Stimulated activated CD8-positive, alpha-beta memory T cell treated with anti-CD3 and anti-CD28 coated beads, Interleukin-7, amount 100 ng/mL, for 4 hours (primary cell): ENCODE results near the gene ST3GAL3.
"Not testable (repeated sequence)": the region's sequence is repeated elsewhere in the genome, so short reads cannot be mapped to it uniquely, and the experiment has no call there.

Source experiments
- DNase-seq, 2 donors: peaks; one replicate each; pipeline ENCODE4 v3.0.0-alpha.2; 2020; ENCODE audit warnings: low read depth in 2 of 2

The ST3GAL3 gene

DNA sequence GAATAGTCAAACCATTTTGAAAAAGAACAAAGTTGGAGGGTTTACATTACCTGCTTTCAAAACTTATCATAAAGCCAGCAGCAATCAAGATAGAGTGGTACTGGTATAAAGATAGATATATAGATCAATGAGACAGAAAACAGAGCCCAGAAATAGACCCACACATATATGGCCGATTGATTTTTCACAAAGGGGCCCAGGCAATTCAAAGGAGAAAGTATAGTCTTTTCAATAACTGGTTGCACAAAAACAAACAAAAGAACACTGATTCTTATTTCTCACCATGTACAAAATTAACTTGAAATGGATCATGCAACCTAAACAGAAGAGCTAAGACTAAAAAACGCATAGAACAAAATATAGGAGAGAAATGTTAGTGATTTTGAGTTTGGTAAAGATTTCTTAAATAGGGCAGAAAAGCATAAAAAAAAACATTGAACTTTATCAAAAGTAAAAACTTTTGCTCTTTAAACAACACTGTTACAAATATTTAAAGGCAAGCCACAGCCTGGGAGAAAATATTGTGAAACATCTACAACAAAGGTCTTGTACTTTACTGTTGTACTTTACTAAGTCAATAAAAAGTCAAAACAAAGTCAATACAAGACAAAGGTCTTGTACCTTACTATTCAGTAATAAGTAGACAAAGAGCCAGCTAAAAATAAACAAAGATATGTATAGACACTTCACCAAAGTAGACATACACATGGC is 50.2 kb downstream of the ST3GAL3 start:
- no peak for DNase-seq

DNA sequence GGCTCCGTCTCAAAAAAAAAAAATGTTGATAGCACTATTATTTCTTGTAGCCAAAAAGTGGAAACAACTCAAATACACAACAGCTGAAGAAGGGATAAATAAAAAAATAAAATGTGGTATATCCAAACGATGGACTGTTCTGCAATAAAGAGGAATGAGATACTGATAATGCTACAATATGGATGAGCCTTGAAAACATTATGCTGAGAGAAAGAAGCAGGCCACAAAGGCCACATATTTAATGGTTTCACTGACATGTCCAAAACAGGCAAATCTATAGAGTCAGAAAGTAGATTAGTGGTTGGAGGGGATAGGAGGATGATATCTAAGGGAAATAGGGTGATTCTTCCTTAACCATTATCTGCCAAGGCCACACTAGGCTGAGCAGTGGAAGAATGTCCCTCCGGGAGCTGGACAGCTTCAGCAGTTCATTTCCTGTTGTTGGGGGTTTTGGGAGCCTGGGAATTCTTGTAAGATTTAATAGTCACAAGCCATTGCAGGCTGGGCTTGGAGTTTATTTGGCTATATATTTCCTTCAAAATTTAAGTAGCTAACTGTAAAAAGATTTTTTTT is 53.5 kb downstream of the ST3GAL3 start:
- no peak for DNase-seq

DNA sequence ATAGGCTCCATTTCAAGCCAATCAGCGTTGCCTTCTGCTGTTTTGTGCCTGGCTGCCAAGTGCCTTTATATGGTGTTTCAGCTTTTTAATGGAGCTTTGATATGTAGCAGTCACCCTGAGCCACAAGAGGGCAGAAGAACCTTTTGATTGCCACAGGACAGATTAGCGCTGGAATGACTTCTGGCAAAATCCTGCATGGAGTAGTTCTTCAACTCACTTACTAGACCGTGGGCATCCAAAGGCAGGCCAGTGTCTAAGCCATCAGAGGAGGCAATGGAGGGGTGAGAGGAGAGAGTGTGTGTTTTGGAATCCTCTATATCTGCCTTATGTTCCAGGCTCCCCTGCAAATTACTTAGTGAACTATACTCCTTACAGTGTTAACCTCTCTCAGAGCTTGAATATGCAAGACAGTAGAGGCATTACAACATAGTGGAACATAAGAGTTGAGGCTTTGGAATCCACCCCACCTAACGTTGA is 56.2 kb downstream of the ST3GAL3 start:
- peak; percentile 3 to 12 for DNase-seq

DNA sequence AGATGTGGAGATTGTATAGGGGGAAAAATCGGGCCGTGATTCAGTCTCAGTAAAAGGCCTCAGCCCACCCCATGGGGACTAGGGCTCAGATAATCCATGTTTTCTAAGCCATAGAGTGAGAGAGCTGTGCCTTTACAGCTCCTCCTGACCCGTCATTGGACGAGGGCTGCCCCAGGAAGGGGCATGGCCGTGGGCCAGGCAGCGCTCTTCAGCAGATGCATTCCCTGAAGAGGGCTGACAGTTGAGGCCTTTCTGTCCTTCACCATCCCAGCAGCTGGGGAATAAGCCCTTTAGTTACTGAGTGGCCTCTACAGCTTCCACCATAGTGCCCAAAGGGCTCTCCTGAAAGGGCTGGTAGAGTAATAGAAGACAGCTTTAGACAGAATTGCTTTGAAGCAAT is 57.2 kb downstream of the ST3GAL3 start:
- no peak for DNase-seq

DNA sequence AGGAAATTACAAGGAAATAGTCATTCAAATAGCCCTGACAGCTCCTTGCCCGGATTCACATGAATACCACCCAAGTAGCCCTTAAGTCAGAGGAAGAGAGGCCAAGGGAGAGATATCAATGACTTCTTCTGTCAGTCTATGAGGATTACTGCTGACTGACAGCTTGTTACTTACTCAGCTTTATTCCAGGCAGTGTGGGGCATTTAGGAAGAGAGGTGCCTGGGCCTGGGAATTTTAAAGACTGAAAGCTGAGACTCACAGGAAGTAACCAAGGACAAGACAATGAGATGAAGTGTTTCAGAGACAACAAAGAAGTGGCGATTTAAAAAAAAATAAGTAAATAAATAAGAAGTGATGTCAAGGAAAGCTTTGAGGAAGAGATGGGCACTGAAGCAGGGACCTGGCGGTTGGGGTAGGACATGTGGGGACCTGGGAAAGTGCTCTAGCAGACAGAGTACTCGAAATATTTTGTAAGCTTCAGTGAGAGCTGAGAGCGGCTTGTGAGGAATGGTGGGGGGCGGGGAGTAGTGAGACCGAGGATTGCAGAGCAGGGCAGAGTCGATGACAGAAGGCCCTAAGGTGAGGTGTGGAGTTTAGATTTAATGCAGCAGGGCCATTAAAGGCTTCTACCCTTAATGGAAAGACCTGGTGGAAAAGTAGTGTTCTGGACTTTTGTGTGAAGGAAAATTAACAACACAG is 58.9 kb downstream of the ST3GAL3 start:
- DNase-seq = no peak

DNA sequence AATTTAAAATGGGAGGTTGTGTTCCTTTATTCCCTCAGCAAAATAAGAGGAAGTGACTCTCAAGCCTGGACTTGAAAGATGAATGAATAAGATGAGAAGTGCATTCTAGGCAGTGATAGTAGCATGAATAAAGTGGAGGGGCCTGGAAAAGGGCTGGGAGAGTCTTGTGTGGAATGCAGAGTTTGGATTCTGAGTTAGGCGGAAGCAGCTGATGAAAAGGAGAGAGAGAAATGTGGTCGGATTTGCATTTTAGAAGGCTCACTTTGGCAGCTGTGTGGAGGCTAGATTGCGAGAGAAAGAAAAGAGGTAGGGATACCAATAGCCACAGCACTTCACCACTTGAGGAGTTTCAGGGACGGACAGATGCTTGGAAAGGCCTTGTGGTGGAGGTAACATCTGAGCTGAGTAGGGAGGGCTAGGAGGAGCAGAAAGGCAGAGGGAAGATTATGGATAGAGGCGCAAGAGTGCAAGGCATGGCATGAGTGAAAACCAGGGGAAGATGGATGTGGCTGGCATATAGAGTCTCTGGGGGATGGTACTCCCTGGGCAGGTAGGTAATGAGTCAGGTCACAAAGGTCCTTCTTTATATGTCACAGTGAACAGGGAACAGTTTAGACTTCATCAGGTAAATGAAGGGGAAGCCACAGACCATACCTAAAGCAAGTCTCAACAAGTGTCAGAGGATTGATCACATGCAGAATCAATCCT is 59.6 kb downstream of the ST3GAL3 start:
- no peak for DNase-seq

DNA sequence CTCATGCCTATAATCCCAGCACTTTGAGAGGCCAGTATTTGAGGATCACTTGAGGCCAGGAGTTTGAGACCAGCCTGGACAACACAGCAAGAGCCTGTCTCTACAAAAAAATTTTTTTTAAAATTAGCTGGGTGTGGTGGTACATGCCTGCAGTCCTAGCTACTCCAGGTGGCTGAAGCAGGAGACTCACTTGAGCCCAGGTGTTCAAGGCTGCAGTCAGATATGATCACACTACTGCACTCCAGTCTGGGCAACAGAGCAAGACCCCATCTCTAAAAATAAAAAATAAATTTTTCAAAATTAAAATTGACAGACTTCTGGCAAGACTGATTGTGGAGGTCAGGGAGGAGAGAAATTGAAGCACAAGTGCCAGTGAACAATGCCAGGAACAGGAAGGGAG is 60.8 kb downstream of the ST3GAL3 start:
- DNase-seq = no peak

DNA sequence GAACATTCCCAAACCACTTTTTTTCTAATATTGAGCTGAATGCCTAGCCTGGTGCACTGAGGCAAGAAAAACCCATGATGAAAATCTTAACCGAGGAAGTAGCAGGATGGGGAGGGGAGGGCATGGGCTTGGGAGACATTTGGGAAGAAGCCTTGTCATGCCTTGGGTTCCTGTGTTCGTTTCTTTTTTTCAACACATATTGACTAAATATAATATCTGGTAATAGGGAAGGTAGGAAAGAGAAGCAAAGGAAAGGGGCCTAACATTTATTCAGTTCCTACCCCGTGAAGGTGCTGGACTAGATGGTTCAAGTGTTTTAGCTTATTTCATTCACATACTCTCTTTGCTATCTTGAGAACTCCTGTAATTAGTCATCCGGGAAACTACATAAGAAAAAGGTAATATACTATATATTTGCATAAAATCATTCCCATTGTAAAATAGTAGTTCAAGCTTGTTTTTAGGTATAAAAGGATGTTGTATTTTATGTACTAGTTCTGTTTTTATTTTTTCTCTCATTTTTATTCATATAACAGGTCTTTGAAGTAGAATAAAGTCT is 62.1 kb downstream of the ST3GAL3 start:
- no peak for DNase-seq

DNA sequence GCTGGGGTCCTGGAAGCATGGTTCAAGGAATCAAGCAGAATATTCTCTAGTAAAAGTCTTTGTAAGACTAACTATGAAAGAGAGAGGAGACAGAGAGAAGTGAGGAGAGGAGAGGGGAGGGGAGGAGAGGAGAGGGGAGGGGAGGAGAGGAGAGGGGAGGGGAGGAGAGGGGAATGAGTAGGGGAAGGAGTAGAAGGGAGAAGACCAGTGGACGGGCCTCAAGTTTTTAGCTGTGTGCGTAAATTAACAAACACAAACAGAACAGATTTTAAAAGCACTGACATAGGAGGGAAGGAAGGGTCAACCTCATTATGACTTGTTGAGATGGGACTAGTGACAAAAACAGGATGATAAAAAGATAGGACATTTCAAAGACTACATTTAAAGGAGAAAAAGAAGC is 62.8 kb downstream of the ST3GAL3 start:
- DNase-seq = no peak

DNA sequence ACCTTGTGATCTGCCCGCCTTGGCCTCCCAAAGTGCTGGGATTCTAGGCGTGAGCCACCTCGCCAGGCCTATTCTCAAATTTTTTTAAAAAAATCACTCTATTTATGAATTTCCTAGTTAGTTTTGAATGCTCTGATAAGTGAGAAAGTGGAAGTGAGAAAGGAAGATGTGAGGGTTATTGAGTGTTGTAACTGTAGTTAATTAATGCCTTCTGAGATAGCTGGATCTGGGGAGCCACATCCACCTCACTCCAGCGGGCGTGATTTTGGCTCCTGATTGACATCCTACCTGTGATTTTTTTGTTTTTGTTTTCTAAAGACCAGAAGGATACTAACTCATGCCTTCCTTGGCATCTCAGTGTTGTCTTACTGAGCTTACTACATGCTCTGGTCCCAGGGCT is 65.6 kb downstream of the ST3GAL3 start:
- DNase-seq = no peak

DNA sequence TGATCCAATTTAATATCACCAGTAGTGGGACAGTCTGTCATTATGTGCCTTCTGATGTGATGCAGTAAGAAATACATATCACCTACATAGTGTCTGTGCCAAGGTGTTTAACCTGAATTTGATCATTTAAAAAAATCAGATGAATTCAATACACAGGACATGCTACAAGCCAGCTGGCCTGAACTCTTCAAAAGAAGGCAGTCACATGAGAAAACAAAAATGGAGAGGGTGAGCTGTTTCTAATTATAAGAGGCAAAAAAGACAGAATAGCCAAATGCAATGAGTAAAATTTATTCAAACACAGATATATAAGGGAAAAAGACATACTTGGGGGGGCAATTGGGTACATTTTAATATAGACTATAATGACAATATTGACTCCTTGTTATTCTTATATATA is 66.5 kb downstream of the ST3GAL3 start:
- no peak for DNase-seq

DNA sequence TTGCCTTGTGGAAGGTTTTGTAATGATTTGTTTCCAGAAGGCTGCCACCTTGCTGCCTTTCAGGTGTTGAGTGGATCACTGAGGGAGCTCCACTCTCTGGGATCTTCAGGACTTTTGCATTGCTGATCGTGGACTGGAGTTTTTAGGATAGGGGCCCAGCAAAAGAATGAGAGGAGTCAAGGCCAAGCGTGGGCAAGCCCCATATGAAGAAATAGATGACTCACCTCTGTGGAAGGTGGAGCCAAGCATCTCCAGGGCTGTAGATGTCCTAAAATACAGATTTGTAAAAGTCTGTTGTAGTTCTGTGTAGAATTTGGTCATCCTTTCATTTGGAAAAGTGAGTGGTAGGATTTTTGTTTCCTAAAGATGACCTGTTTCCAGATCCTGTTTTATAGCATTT is 67.0 kb downstream of the ST3GAL3 start:
- DNase-seq = no peak

DNA sequence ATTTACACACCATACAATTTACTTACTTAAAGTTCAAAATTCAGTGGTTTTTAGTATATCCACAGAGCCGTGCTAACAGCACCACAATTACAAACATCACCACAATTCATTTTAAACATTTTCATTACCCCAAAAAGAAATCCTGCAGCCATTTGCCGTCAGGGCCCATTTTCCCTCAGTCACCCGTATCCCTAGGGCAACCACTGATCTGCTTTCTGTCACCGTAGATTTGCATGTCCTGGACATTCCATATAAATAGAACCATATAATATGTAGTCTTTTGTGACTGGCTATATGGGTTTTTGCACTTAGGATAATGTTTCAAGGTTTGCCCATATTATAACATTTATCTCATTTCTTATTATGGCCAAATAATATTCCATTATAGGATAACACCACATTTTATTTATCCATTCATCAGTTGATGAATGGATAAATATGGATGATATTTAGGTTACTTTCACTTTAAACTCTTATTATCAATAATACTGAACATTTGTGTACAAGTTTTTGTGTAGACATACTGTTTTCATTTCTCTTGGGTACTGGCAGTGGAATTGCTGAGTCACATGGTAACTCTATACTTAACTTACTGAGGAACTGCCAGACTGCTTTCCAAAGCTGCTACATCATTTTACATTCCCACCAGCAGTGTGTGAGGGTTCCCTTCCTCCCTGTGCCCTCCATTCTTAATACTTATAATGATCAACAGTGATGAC is 68.9 kb downstream of the ST3GAL3 start:
- DNase-seq = no peak

DNA sequence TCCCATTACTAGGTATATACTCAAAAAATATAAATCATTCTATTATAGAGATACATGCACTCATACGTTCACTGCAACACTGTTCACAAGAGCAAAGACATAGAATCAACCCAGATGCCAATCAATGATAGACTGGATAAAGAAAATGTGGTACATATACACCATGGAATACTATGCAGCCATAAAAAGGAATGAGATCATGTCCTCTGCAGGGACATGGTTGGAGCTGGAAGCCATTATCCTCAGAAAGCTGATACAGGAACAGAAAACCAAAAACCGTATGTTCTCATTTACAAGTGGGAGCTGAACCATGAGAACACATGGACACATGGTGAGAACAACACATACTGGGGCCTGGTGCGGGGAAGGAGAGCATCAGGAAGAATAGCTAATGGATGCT is 70.6 kb downstream of the ST3GAL3 start:
- not testable (repeated sequence) for DNase-seq

DNA sequence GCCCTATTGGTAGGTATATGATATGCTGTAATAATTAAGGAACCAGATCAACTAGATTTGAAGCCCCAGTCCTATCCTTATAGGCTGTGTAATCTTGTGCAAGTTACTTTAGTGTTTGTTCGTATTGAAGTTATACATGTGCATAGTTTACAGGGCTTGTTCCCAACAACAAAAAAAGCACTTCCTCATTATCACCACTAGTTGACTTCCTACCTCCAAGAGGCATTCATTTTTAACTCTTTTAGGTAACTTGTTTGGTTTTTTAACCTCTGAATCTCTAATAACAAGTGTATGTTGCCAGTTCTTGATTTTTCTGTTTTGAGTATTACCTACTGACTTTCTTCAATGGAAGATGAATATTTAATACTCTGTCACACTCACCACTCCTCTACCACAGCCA is 71.9 kb downstream of the ST3GAL3 start:
- DNase-seq = no peak

DNA sequence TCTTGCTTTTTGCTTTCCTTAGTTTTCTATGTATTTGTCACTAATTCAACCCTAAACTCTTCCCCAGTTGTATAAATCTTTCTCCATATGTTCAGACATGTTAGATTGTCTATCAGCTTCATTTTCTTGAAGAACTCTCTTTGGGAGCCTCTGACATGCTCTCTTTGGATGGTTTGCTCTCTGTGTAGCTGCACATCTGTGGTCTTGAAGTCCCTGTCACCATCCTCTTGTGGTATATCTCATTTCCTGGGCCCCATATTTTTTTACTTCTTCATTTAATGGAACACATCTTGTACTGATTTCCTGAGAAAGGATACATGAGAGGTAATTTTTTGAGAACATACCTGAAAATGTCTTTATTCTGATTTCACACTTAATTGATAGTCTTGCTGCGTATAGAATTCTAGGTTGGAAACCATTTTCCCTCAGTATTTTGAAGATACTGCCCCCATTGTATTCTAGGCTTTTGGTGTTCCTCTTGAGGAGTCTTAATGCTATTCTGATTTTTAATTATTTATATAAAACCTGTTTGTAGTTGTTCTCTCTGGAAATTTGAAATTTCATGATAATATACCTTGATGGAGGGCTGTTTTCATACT is 72.6 kb downstream of the ST3GAL3 start:
- DNase-seq = no peak

DNA sequence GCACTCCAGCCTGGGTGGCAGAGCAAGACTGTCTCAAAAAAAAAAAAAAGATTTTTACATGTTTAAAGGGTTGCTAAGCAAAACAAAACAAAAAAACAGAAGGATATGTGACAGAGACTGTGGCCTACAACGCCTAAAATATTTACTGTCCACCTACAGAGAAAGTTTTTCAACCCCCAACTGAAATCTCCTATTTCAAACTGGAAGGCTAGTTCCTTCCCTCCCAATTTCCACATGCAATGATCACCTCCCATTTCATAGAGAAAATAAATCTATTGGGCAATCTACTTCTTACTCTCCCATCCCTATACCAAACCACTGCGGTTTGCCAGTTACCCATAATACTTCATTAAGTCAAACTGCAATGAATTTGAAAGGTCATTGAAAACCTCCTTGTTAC is 74.2 kb downstream of the ST3GAL3 start:
- no peak for DNase-seq

DNA sequence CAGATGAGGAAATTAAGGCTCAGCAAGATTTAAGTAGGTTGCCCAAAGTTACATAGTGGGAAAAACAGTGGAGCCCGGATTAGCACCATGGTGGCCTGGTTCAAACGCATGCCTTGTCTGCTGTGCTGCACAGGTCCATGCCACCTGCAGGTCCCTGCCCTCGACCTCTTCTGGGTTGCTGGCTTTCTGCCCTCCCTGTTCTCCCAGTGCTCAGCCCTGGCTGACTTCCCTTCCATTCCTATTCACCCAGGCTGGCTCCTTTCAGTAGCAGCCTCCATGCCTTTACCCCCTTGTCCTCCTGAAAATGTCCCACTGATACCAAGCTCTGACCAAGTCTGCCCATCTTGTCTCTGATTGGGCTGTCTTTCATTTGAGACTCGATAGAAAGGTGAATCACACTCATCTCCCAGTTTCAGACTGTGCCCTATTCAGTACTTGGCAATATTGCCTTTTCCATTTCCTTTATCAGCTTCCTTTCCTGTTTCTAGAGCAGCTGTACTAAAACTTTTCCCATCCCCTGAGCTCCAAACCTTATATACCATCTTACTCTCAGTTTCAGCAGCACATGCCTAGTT is 75.8 kb downstream of the ST3GAL3 start:
- no peak for DNase-seq

DNA sequence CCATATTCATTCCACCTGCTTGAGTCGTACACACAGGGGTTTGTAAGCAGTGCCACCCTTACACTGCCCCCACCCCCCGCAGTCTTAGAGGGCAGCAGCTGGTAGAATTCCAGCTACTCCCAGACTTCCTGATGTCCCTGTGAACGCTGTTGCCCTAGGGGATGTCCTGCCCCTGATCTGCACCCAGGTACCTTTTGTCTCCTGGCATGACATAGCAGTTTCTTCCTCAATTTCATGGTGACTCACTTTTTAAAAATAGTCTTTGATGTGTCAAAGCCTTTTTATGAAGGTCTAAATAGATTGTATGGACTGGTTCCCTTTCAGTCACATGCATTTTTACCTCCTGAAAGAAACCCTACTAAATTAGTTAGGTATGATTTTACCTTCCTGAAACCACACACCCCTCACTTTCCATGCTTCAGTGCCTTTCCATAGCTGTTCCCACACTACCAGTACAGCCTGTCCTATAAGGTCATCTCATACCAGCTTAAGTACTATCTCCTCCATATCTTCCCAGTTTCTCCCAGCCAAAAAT is 76.4 kb downstream of the ST3GAL3 start:
- DNase-seq = no peak

DNA sequence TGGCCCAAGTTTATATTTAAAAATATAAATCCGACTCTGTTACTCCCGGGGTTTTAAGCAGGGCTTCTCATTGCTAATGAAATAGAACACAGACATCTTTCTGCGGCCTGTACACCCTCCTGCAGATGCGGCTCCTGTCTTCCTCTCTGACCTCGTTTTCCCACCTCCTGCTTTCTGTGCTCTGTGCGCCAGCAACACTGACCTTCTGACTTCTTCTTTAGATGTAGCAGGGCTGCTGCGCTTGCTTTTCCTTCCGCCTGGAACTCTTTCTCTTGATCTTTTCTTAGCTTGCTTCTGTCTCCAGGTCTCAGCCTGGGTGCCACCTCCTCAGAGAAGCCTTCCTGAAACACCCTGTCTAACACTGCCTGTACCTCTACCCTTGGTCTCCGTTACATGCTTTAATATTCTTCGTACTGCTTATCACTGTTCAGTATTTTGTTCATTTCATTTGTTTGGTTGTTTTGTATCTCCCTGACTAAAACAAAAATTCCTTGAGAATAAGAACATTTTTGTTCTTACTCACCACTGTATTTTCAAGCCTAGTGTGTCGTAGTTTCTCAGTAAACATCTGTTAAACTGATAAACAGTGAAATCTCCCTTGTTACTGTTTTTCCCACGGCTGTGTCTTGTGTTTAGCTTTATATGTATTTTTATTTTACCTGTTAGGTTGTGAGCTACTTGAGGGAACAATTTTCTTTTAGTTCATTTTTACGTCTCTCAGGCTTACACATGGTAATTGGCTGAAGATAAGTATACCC is 79.0 kb downstream of the ST3GAL3 start:
- no peak for DNase-seq
